GM12878 (cell line): ENCODE measurements around the gene OR52E1. TPM values are rescaled to one million over a fixed set of nuclear protein-coding genes. Genes with fewer than 3 reads are reported as not detected.

Experiments used
- FOS ChIP-seq: IDR thresholded peaks from 3 replicates; pipeline ENCODE4 v1.6.1; 2011; ENCODE audit warnings: borderline replicate concordance; ENCODE audit not compliant: insufficient read length; ENCODE audit errors: extremely low read depth
- NFYA ChIP-seq: IDR thresholded peaks from 2 replicates; pipeline ENCODE4 v1.6.1; 2011; ENCODE audit warnings: low read depth, mild to moderate bottlenecking, low read length, improper control_type of control experiment, borderline replicate concordance
- SMARCA5 ChIP-seq: fragments of 450-650 bp; IDR thresholded peaks from 2 replicates; pipeline ENCODE4 v1.6.1; 2017; ENCODE audit warnings: mild to moderate bottlenecking
- SPI1 ChIP-seq: IDR thresholded peaks from 2 replicates; pipeline ENCODE4 v1.6.1; 2011; ENCODE audit warnings: low read depth, mild to moderate bottlenecking, low read length, moderate library complexity, borderline replicate concordance; ENCODE audit not compliant: insufficient read depth
- TCF12 ChIP-seq: IDR thresholded peaks from 2 replicates; pipeline ENCODE4 v1.6.1; 2011; ENCODE audit warnings: low read depth, mild to moderate bottlenecking, low read length
- polyA plus RNA-seq, 11 experiments: library from polyadenylated mRNA; depleted of rRNA in 4 of 11; unstranded in 6 of 11; stranded (reverse) in 5 of 11; fragments of >200 nt; fragmentation: Nextera tagmentation in 4 of 11; fragmentation: Illumina TruSeq in 1 of 11; extraction: Ambion mirVana in 4 of 11; extraction: Trizol in 1 of 11; gene quantifications; 1 replicate in 1 of 11; 2 replicates in 10 of 11; pipeline versions ENCODE4 v1.2.1 to v1.2.3, GENCODE V29; 2011 to 2016; ENCODE audit warnings: inconsistent platforms in 2 of 11, missing spikeins in 2 of 11, low read depth in 1 of 11
- total RNA-seq, 4 experiments: library from RNA; depleted of rRNA in 3 of 4; stranded (reverse); fragments of >200 nt in 3 of 4; fragmentation: Illumina TruSeq in 1 of 4; extraction: Trizol in 1 of 4; gene quantifications; 2 replicates each; pipeline versions ENCODE4 v1.2.1 to v1.2.3, GENCODE V29; 2013 to 2021
- TF ChIP-seq, protein P1 (sequence below): fragments of 450-650 bp; formaldehyde crosslinking; IDR thresholded peaks from 2 replicates; pipeline ENCODE4 v1.4.0; 2022; ENCODE audit warnings: mild to moderate bottlenecking, moderate library complexity
- TF ChIP-seq, protein P2 (sequence below): fragments of 450-650 bp; formaldehyde crosslinking; IDR thresholded peaks from 2 replicates; pipeline ENCODE4 v1.5.0; 2022; ENCODE audit warnings: mild to moderate bottlenecking, missing genetic modification characterization

Gene OR52E1
- total and polyA plus RNA-seq, 10 of the 15 experiments (the other 5 are each of a cell fraction or from before 2014, with no cell fraction given) = not detected

DNA sequence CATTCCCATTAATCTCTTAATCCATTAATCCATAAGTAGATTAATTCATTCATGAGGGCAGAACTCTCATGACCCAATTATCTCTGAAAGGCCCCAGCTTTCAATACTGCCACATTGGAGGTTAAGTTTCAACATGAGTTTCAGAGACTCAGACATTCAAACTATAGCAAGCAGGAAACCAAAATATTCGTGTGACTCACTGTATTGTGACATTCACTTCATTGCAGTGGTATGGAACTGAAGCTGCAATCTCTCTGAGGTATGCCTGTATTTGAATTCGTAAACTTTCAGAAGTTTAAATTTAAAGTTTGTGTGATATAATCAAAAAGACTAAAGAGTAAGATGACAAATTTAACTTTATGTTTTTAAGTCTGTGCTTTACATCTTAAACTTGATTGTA is 26.0 kb upstream of the OR52E1 start (continued):
- TF ChIP-seq, protein P1, sequence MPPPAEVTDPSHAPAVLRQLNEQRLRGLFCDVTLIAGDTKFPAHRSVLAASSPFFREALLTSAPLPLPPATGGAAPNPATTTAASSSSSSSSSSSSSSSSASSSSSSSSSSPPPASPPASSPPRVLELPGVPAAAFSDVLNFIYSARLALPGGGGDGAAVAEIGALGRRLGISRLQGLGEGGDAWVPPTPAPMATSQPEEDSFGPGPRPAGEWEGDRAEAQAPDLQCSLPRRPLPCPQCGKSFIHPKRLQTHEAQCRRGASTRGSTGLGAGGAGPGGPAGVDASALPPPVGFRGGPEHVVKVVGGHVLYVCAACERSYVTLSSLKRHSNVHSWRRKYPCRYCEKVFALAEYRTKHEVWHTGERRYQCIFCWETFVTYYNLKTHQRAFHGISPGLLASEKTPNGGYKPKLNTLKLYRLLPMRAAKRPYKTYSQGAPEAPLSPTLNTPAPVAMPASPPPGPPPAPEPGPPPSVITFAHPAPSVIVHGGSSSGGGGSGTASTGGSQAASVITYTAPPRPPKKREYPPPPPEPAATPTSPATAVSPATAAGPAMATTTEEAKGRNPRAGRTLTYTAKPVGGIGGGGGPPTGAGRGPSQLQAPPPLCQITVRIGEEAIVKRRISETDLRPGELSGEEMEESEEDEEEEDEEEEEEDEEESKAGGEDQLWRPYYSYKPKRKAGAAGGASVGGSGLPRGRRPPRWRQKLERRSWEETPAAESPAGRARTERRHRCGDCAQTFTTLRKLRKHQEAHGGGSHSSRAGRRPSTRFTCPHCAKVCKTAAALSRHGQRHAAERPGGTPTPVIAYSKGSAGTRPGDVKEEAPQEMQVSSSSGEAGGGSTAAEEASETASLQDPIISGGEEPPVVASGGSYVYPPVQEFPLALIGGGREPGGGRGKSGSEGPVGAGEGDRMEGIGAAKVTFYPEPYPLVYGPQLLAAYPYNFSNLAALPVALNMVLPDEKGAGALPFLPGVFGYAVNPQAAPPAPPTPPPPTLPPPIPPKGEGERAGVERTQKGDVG = no peak
- TF ChIP-seq, protein P2, sequence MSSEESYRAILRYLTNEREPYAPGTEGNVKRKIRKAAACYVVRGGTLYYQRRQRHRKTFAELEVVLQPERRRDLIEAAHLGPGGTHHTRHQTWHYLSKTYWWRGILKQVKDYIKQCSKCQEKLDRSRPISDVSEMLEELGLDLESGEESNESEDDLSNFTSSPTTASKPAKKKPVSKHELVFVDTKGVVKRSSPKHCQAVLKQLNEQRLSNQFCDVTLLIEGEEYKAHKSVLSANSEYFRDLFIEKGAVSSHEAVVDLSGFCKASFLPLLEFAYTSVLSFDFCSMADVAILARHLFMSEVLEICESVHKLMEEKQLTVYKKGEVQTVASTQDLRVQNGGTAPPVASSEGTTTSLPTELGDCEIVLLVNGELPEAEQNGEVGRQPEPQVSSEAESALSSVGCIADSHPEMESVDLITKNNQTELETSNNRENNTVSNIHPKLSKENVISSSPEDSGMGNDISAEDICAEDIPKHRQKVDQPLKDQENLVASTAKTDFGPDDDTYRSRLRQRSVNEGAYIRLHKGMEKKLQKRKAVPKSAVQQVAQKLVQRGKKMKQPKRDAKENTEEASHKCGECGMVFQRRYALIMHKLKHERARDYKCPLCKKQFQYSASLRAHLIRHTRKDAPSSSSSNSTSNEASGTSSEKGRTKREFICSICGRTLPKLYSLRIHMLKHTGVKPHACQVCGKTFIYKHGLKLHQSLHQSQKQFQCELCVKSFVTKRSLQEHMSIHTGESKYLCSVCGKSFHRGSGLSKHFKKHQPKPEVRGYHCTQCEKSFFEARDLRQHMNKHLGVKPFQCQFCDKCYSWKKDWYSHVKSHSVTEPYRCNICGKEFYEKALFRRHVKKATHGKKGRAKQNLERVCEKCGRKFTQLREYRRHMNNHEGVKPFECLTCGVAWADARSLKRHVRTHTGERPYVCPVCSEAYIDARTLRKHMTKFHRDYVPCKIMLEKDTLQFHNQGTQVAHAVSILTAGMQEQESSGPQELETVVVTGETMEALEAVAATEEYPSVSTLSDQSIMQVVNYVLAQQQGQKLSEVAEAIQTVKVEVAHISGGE (CRISPR knock-in tag) = no peak
- TF ChIP-seq TCF12 (no peak), FOS (no peak), SMARCA5 (no peak), SPI1 (no peak), NFYA (no peak)
